H1 (cell line): ENCODE data around the gene NLRC3. TPM values are rescaled to one million over a fixed set of nuclear protein-coding genes. Genes with fewer than 3 reads are reported as not detected.

Experiments used
- ASH2L ChIP-seq: fragments of 200-600, 300-600 bp; sonication (generic); IDR thresholded peaks from one replicate; pipeline ENCODE4 v1.7.1; 2017; ENCODE audit warnings: low read length
- BACH1 ChIP-seq: IDR thresholded peaks from 2 replicates; pipeline ENCODE4 v1.6.1; 2012; ENCODE audit warnings: low read length, improper control_type of control experiment
- CHD7 ChIP-seq: fragments of 300-600 bp; sonication (generic); IDR thresholded peaks from 2 replicates; pipeline ENCODE4 v1.7.1; 2012; ENCODE audit warnings: low read length, moderate library complexity, mild to moderate bottlenecking, inconsistent platforms; ENCODE audit not compliant: insufficient replicate concordance
- FOSL1 ChIP-seq: IDR thresholded peaks from 2 replicates; pipeline ENCODE4 v1.6.1; 2011; ENCODE audit warnings: mild to moderate bottlenecking, low read depth, low read length, moderate library complexity; ENCODE audit not compliant: insufficient read depth
- GTF2F1 ChIP-seq: IDR thresholded peaks from 2 replicates; pipeline ENCODE4 v1.6.1; 2012; ENCODE audit warnings: low read depth, low read length, improper control_type of control experiment, borderline replicate concordance
- NRF1 ChIP-seq: IDR thresholded peaks from 2 replicates; pipeline ENCODE4 v1.6.1; 2011; ENCODE audit warnings: mild to moderate bottlenecking, low read depth, low read length, improper control_type of control experiment
- RNF2 ChIP-seq: fragments of 200-900, 300-1000 bp; sonication (generic); IDR thresholded peaks from 2 replicates; pipeline ENCODE4 v1.7.1; 2016; ENCODE audit warnings: borderline replicate concordance, low read depth, mild to moderate bottlenecking, antibody characterized with exemption, low read length; ENCODE audit not compliant: poor library complexity, severe bottlenecking; ENCODE audit errors: missing control alignments
- SP1 ChIP-seq: IDR thresholded peaks from 2 replicates; pipeline ENCODE4 v1.6.1; 2011; ENCODE audit warnings: low read depth, low read length
- TEAD4 ChIP-seq: IDR thresholded peaks from 2 replicates; pipeline ENCODE4 v1.6.1; 2012; ENCODE audit warnings: low read depth, low read length, inconsistent platforms, mixed read lengths
- polyA plus RNA-seq, 7 experiments: library from polyadenylated mRNA; depleted of rRNA in 3 of 7; stranded (reverse) in 5 of 7; unstranded in 2 of 7; fragments of >200 nt in 5 of 7; fragments of 200-250 nt in 2 of 7; gene quantifications; 1 replicate in 5 of 7; 2 replicates in 1 of 7; 4 replicates in 1 of 7; pipeline versions ENCODE4 v1.2.1 to v1.2.3, GENCODE V29; 2011 to 2013; ENCODE audit warnings: missing spikeins in 2 of 7, mixed read lengths in 2 of 7
- total RNA-seq: library from RNA; stranded (reverse); fragmentation: NEBNext Ultra II Directional; extraction: Animal tissue kit (Norgen Biotek cat#: 25700); gene quantifications from 2 replicates; pipeline ENCODE4 v1.2.1, GENCODE V29; 2021

NLRC3 gene
- total and polyA plus RNA-seq, 2 of the 8 experiments (the other 6 are each of a cell fraction or from before 2014, with no cell fraction given): 0.18 to 0.20 TPM

- TF ChIP-seq CHD7: peak; percentile 79
- no peak for TF ChIP-seq GTF2F1
- TF ChIP-seq FOSL1: no peak
- no peak for TF ChIP-seq RNF2
- no peak for TF ChIP-seq NRF1
- TF ChIP-seq BACH1: no peak
- 0 out of 2 replicates have a peak, but pooled peaks have one; percentile 51 for TF ChIP-seq SP1
- TF ChIP-seq TEAD4: peak; percentile 33; the same call in 1 of the 2 replicates
- peak; percentile 25 for TF ChIP-seq ASH2L
Observed at GRCh38 chr16:3553138-3553923, 23.9 kb downstream of the NLRC3 start (continued).
